Osteoblast (primary cell): ENCODE results near the gene NAT14. TPM values are rescaled to one million over a fixed set of nuclear protein-coding genes. Genes with fewer than 3 reads are reported as not detected.
"Not testable (repeated sequence)": the region's sequence is repeated elsewhere in the genome, so short reads cannot be mapped to it uniquely, and the experiment has no call there.

Experiments used
- DNase-seq: peaks from one replicate; pipeline ENCODE4 v3.0.0; 2011; ENCODE audit warnings: low spot score, mixed read lengths; ENCODE audit not compliant: insufficient read length; ENCODE audit errors: missing footprints
- H2AFZ ChIP-seq: 2 replicates; pipeline ENCODE4 v1.6.0; 2011; ENCODE audit warnings: mild to moderate bottlenecking, low read length
- H3K27ac ChIP-seq: 2 replicates; pipeline ENCODE4 v1.5.1; 2011; ENCODE audit warnings: mild to moderate bottlenecking, low read depth, low read length, moderate library complexity
- H3K27me3 ChIP-seq: 2 replicates; pipeline ENCODE4 v1.6.0; 2012; ENCODE audit warnings: mild to moderate bottlenecking, control low read depth, inconsistent platforms, low read length, moderate library complexity; ENCODE audit not compliant: insufficient read depth
- H3K36me3 ChIP-seq: 2 replicates; pipeline ENCODE4 v1.5.1; 2011; ENCODE audit warnings: mild to moderate bottlenecking, low read length, control low read depth, moderate library complexity; ENCODE audit not compliant: insufficient read depth
- H3K4me1 ChIP-seq: 2 replicates; pipeline ENCODE4 v1.5.1; 2011; ENCODE audit warnings: mild to moderate bottlenecking, low read length, control low read depth, moderate library complexity; ENCODE audit not compliant: insufficient read depth
- H3K4me2 ChIP-seq: 2 replicates; pipeline ENCODE4 v1.6.0; 2011; ENCODE audit warnings: mild to moderate bottlenecking, low read length; ENCODE audit not compliant: insufficient read depth
- H3K4me3 ChIP-seq: fragments of 200-600 bp; sonication (generic); 3 replicates; pipeline ENCODE4 v1.5.1; 2012; ENCODE audit warnings: mild to moderate bottlenecking, low read length, inconsistent platforms; ENCODE audit not compliant: insufficient read depth
- H3K79me2 ChIP-seq: 2 replicates; pipeline ENCODE4 v1.6.0; 2012; ENCODE audit warnings: mild to moderate bottlenecking, low read length, control low read depth, inconsistent platforms; ENCODE audit not compliant: insufficient read depth
- H3K9me3 ChIP-seq: 2 replicates; pipeline ENCODE4 v1.5.1; 2011; ENCODE audit warnings: low read depth, low read length, control low read depth
- H4K20me1 ChIP-seq: 2 replicates; pipeline ENCODE4 v1.6.0; 2012; ENCODE audit warnings: mild to moderate bottlenecking, low read length, control low read depth; ENCODE audit not compliant: insufficient read depth
- total RNA-seq: library from RNA; depleted of rRNA; stranded (reverse); fragments of >200 nt; gene quantifications from 2 replicates; pipeline ENCODE4 v1.2.3, GENCODE V29; 2012
- TF ChIP-seq, protein P1 (sequence below): IDR thresholded peaks from 2 replicates; pipeline ENCODE4 v1.5.1; 2011; ENCODE audit warnings: mild to moderate bottlenecking, low read depth, low read length, moderate library complexity; ENCODE audit errors: extremely low read depth

The NAT14 gene
- total RNA-seq, 1 donor: 11.2 TPM

- H3K9me3 ChIP-seq: no peaks in the 10 kb centered on the region
- H3K4me3 ChIP-seq: peak overlapping the region; percentile 70
- H3K36me3 ChIP-seq: peaks cover 23% of the 10 kb centered on the region
- TF ChIP-seq, protein P1, sequence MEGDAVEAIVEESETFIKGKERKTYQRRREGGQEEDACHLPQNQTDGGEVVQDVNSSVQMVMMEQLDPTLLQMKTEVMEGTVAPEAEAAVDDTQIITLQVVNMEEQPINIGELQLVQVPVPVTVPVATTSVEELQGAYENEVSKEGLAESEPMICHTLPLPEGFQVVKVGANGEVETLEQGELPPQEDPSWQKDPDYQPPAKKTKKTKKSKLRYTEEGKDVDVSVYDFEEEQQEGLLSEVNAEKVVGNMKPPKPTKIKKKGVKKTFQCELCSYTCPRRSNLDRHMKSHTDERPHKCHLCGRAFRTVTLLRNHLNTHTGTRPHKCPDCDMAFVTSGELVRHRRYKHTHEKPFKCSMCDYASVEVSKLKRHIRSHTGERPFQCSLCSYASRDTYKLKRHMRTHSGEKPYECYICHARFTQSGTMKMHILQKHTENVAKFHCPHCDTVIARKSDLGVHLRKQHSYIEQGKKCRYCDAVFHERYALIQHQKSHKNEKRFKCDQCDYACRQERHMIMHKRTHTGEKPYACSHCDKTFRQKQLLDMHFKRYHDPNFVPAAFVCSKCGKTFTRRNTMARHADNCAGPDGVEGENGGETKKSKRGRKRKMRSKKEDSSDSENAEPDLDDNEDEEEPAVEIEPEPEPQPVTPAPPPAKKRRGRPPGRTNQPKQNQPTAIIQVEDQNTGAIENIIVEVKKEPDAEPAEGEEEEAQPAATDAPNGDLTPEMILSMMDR: no peak
- peaks cover 40% of the 10 kb centered on the region for H3K4me1 ChIP-seq
- peak overlapping the region; percentile 9 for H2AFZ ChIP-seq
- peak overlapping the region; percentile 82 for H3K27ac ChIP-seq
- peak overlapping the region; percentile 81 for H3K4me2 ChIP-seq
- peaks cover 7% of the 10 kb centered on the region for H3K79me2 ChIP-seq
- peak; percentile 93 for DNase-seq
- H4K20me1 ChIP-seq: no peaks in the 10 kb centered on the region
- no peaks in the 10 kb centered on the region for H3K27me3 ChIP-seq
These were observed 8.2 kb downstream of the NAT14 start for GRCh38 chr19:55493052-55493644.

DNA sequence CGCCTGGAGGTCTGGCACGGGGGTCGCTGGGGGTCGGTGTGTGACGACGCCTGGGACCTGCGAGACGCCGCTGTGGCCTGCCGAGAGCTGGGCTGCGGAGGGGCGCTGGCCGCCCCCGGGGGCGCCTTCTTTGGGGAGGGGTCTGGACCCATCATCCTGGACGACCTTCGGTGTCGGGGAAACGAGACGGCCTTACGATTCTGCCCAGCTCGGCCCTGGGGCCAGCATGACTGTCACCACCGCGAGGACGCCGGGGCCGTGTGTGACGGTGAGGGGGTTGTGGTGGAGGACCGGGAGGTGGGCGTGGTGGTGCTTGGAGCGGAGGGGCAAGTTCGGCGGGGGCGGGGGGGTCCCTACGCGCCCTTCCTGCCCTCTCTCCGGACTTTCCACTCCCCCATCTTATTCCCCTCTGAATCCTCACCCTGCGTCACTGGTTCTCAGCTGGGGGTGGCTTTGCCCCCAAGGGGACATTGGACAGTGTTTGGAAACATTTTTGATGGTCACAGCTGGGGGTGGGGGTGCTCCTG is 8.7 kb downstream of the NAT14 start:
- no peaks in the 10 kb centered on the region for H3K27me3 ChIP-seq
- H3K4me3 ChIP-seq: peak overlapping the region; percentile 70
- peaks cover 36% of the 10 kb centered on the region for H3K4me1 ChIP-seq
- peak; percentile 88 for DNase-seq
- H2AFZ ChIP-seq: peak overlapping the region; percentile 70
- H3K4me2 ChIP-seq: peak overlapping the region; percentile 81
- H3K9me3 ChIP-seq: no peaks in the 10 kb centered on the region
- H3K79me2 ChIP-seq: peaks cover 7% of the 10 kb centered on the region
- TF ChIP-seq, protein P1: no peak
- H3K27ac ChIP-seq: peak overlapping the region; percentile 82
- H3K36me3 ChIP-seq: peaks cover 28% of the 10 kb centered on the region
- H4K20me1 ChIP-seq: no peaks in the 10 kb centered on the region

- peak; percentile 99 for DNase-seq
- Histone ChIP-seq H3K36me3 (peaks cover 34% of the 10 kb centered on the region), H3K27me3 (no peaks in the 10 kb centered on the region), H2AFZ (peak overlapping the region; percentile 70), H4K20me1 (no peaks in the 10 kb centered on the region), H3K4me1 (peaks cover 32% of the 10 kb centered on the region), H3K79me2 (peaks cover 7% of the 10 kb centered on the region), H3K27ac (peak overlapping the region; percentile 82), H3K9me3 (no peaks in the 10 kb centered on the region), H3K4me3 (peak overlapping the region; percentile 70), H3K4me2 (peak overlapping the region; percentile 81)
- TF ChIP-seq, protein P1: no peak
These were observed 9.3 kb downstream of the NAT14 start for GRCh38 chr19:55494172-55494761.

GRCh38 chr19:55495646-55496349 is 10.8 kb downstream of the NAT14 start:
- Histone ChIP-seq H3K9me3 (no peaks in the 10 kb centered on the region), H4K20me1 (no peaks in the 10 kb centered on the region), H3K4me2 (no peak overlapping the region), H2AFZ (no peak overlapping the region), H3K79me2 (peaks cover 7% of the 10 kb centered on the region), H3K27me3 (no peaks in the 10 kb centered on the region), H3K36me3 (peaks cover 44% of the 10 kb centered on the region), H3K27ac (no peak overlapping the region), H3K4me1 (peaks cover 28% of the 10 kb centered on the region), H3K4me3 (no peak overlapping the region)
- TF ChIP-seq, protein P1: no peak
- peak; percentile 65 for DNase-seq

DNA sequence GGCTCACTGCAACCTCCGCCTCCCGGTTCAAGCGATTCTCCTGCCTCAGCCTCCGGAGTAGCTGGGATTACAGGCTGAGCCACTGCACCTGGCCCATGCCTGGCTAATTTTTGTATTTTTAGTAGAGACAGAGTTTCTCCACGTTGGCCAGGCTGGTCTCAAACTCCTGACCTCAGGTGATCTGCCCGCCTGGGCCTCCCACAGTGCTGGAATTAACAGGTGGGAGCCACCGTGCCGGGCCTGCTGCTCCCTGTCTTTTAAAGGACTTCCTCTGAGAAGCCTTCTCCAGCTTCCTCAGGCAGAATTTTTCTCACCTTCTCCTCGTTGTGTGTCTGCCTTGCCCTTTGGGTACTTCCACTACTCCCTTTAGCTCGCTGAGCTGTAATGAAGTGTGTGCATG is 11.8 kb downstream of the NAT14 start:
- H3K27ac ChIP-seq, H3K4me3 ChIP-seq, H3K9me3 ChIP-seq, DNase-seq, H3K79me2 ChIP-seq, H2AFZ ChIP-seq, H4K20me1 ChIP-seq, H3K27me3 ChIP-seq, H3K4me2 ChIP-seq: not testable (repeated sequence)
- Histone ChIP-seq H3K4me1 (peaks cover 25% of the 10 kb centered on the region), H3K36me3 (peaks cover 52% of the 10 kb centered on the region)
